ENCODE measurements around the gene COG5.

The COG5 gene

DNA sequence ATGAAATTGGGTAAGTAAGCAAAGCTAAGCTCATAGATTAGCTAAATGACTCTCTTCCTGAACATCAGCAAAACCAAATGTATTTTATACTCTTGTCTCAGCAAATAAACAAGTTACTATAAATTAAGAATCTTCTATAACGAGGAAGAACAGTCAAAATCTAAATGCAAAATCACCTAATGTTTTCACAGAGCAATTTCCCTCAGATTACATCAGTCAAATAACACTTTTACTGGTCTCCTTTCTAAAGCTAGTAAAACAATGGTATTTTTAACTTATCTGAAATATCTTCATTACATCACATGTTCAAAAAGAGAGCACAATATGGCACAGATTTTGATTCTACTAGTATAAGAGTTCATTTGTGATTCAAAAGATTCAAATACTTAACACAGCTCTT lies 110.3 kb downstream of the COG5 start:
- TF ChIP-seq CTCF (conservative IDR thresholded peaks at IDR 0.05; ENCODE audit: low read length) = no peak
- TF ChIP-seq EZH2phosphoT487 (IDR thresholded peaks at IDR 0.05; ENCODE audit: borderline replicate concordance) = no peak
- Histone ChIP-seq H4K20me1 (ENCODE audit: insufficient read depth, low read length, poor library complexity, severe bottlenecking) (no peaks in the 10 kb centered on the region), H2AFZ (ENCODE audit: low read length) (no peak overlapping the region), H3K9ac (ENCODE audit: low read depth, low read length, poor library complexity, severe bottlenecking) (no peak overlapping the region), H3K27me3 (ENCODE audit: insufficient read depth, low read length, poor library complexity, severe bottlenecking) (no peaks in the 10 kb centered on the region), H3F3A (ENCODE audit: low read depth) (no peaks in the 10 kb centered on the region), H3K79me2 (ENCODE audit: insufficient read depth, low read length) (no peaks in the 10 kb centered on the region), H3K36me3 (ENCODE audit: insufficient read depth, low read length) (0 out of 2 replicates have a peak, but pooled peaks cover 3% of the 10 kb centered on the region), H3K9me3 (ENCODE audit: insufficient read depth, low read depth, low read length) (no peaks in the 10 kb centered on the region), H3K4me2 (ENCODE audit: low read depth, low read length, poor library complexity, severe bottlenecking) (no peak overlapping the region), H3K4me1 (ENCODE audit: insufficient read depth, low read length, poor library complexity, severe bottlenecking) (no peaks in the 10 kb centered on the region), H3K4me3 (ENCODE audit: low read length, poor library complexity, severe bottlenecking) (no peak overlapping the region), H3K9me2 (replicated peaks; ENCODE audit: low read depth, low read length) (no peaks in the 10 kb centered on the region)

GRCh38 chr7:107450970-107451369 lies 112.8 kb downstream of the COG5 start:
- TF ChIP-seq CTCF (conservative IDR thresholded peaks at IDR 0.05; ENCODE audit: low read length) (no peak), EZH2phosphoT487 (IDR thresholded peaks at IDR 0.05; ENCODE audit: borderline replicate concordance) (no peak)
- Histone ChIP-seq H3K79me2 (ENCODE audit: insufficient read depth, low read length) (no peaks in the 10 kb centered on the region), H3K36me3 (ENCODE audit: insufficient read depth, low read length) (no peaks in the 10 kb centered on the region), H3K4me2 (ENCODE audit: low read depth, low read length, poor library complexity, severe bottlenecking) (no peak overlapping the region), H4K20me1 (ENCODE audit: insufficient read depth, low read length, poor library complexity, severe bottlenecking) (no peaks in the 10 kb centered on the region), H2AFZ (ENCODE audit: low read length) (no peak overlapping the region), H3K27me3 (ENCODE audit: insufficient read depth, low read length, poor library complexity, severe bottlenecking) (no peaks in the 10 kb centered on the region), H3K4me3 (ENCODE audit: low read length, poor library complexity, severe bottlenecking) (no peak overlapping the region), H3K9me2 (replicated peaks; ENCODE audit: low read depth, low read length) (no peaks in the 10 kb centered on the region), H3F3A (ENCODE audit: low read depth) (no peaks in the 10 kb centered on the region), H3K4me1 (ENCODE audit: insufficient read depth, low read length, poor library complexity, severe bottlenecking) (no peaks in the 10 kb centered on the region), H3K9ac (ENCODE audit: low read depth, low read length, poor library complexity, severe bottlenecking) (no peak overlapping the region), H3K9me3 (ENCODE audit: insufficient read depth, low read depth, low read length) (no peaks in the 10 kb centered on the region)

- no peaks in the 10 kb centered on the region for H3F3A ChIP-seq (ENCODE audit: low read depth)
- no peaks in the 10 kb centered on the region for H3K27me3 ChIP-seq (ENCODE audit: insufficient read depth, low read length, poor library complexity, severe bottlenecking)
- no peak overlapping the region for H3K4me2 ChIP-seq (ENCODE audit: low read depth, low read length, poor library complexity, severe bottlenecking)
- no peak overlapping the region for H3K4me3 ChIP-seq (ENCODE audit: low read length, poor library complexity, severe bottlenecking)
- H2AFZ ChIP-seq (ENCODE audit: low read length) = no peak overlapping the region
- no peaks in the 10 kb centered on the region for H3K4me1 ChIP-seq (ENCODE audit: insufficient read depth, low read length, poor library complexity, severe bottlenecking)
- no peaks in the 10 kb centered on the region for H3K36me3 ChIP-seq (ENCODE audit: insufficient read depth, low read length)
- no peaks in the 10 kb centered on the region for H3K9me2 ChIP-seq (replicated peaks; ENCODE audit: low read depth, low read length)
- H3K9ac ChIP-seq (ENCODE audit: low read depth, low read length, poor library complexity, severe bottlenecking) = no peak overlapping the region
- H4K20me1 ChIP-seq (ENCODE audit: insufficient read depth, low read length, poor library complexity, severe bottlenecking) = no peaks in the 10 kb centered on the region
- H3K9me3 ChIP-seq (ENCODE audit: insufficient read depth, low read depth, low read length) = no peaks in the 10 kb centered on the region
- TF ChIP-seq CTCF (conservative IDR thresholded peaks at IDR 0.05; ENCODE audit: low read length) (no peak), EZH2phosphoT487 (IDR thresholded peaks at IDR 0.05; ENCODE audit: borderline replicate concordance) (no peak)
- H3K79me2 ChIP-seq (ENCODE audit: insufficient read depth, low read length) = no peaks in the 10 kb centered on the region
These were observed 116.7 kb downstream of the COG5 start for GRCh38 chr7:107446988-107447387.

All from Loucy (cell line).